Hepatocyte (in vitro differentiated cells): ENCODE data around the gene EXOC4. TPM values are rescaled to one million over a fixed set of nuclear protein-coding genes. Genes with fewer than 3 reads are reported as not detected.
"Not testable (repeated sequence)": the region's sequence is repeated elsewhere in the genome, so short reads cannot be mapped to it uniquely, and the experiment has no call there.

Source experiments
- DNase-seq: peaks from one replicate; pipeline ENCODE4 v3.0.0-alpha.2; 2016; ENCODE audit warnings: low spot score
- H2AFZ ChIP-seq: fragments of 200-600 bp; sonication (generic); 2 replicates; pipeline ENCODE4 v1.6.0; 2016; ENCODE audit warnings: antibody characterized with exemption, mild to moderate bottlenecking
- H3K27ac ChIP-seq: fragments of 200-600 bp; sonication (generic); 2 replicates; pipeline ENCODE4 v1.5.1; 2016; ENCODE audit warnings: mild to moderate bottlenecking
- H3K27me3 ChIP-seq: fragments of 200-600 bp; sonication (generic); 2 replicates; pipeline ENCODE4 v1.6.1; 2016
- H3K36me3 ChIP-seq: fragments of 200-600 bp; sonication (generic); replicated peaks from 2 replicates; pipeline ENCODE4 v1.5.1; 2016; ENCODE audit warnings: low read depth; ENCODE audit not compliant: insufficient read depth
- H3K4me1 ChIP-seq: fragments of 200-600 bp; sonication (generic); 2 replicates; pipeline ENCODE4 v1.5.1; 2016; ENCODE audit warnings: mild to moderate bottlenecking, moderate library complexity; ENCODE audit not compliant: insufficient read depth
- H3K4me2 ChIP-seq: fragments of 200-600 bp; sonication (generic); 2 replicates; pipeline ENCODE4 v1.6.0; 2016
- H3K4me3 ChIP-seq: fragments of 200-600 bp; sonication (generic); 2 replicates; pipeline ENCODE4 v1.5.1; 2016; ENCODE audit warnings: mild to moderate bottlenecking
- H3K79me2 ChIP-seq: fragments of 200-600 bp; sonication (generic); 2 replicates; pipeline ENCODE4 v1.6.0; 2017; ENCODE audit warnings: mild to moderate bottlenecking
- H3K9me2 ChIP-seq: fragments of 200-600 bp; sonication (generic); replicated peaks from 2 replicates; pipeline ENCODE4 v1.6.0; 2017; ENCODE audit warnings: mild to moderate bottlenecking; ENCODE audit not compliant: insufficient read depth
- H3K9me3 ChIP-seq: fragments of 200-600 bp; sonication (generic); 2 replicates; pipeline ENCODE4 v1.5.1; 2016; ENCODE audit warnings: low read depth, mild to moderate bottlenecking
- H4K20me1 ChIP-seq: fragments of 200-600 bp; sonication (generic); 2 replicates; pipeline ENCODE4 v1.6.0; 2016; ENCODE audit warnings: mild to moderate bottlenecking; ENCODE audit not compliant: insufficient read depth, poor library complexity, severe bottlenecking
- EZH2 ChIP-seq: fragments of 200-600 bp; sonication (generic); IDR thresholded peaks from 2 replicates; pipeline ENCODE4 v1.6.1; 2016; ENCODE audit warnings: antibody characterized with exemption, mild to moderate bottlenecking, borderline replicate concordance
- EZH2phosphoT487 ChIP-seq: fragments of 200-600 bp; sonication (generic); IDR thresholded peaks from one replicate; pipeline ENCODE4 v1.6.1; 2018; ENCODE audit warnings: antibody characterized with exemption, mild to moderate bottlenecking, low read depth, moderate library complexity; ENCODE audit not compliant: unreplicated experiment, severe bottlenecking
- WGBS: methylation state at CpG from one replicate; pipeline ENCODE4 v1.1.6; 2016; ENCODE audit warnings: low lambda C conversion rate; ENCODE audit errors: missing lambda C conversion rate; 5-methylcytosine and 5-hydroxymethylcytosine counted together
- polyA plus RNA-seq: library from polyadenylated mRNA; unstranded; fragments of >200 nt; fragmentation: Nextera tagmentation; extraction: Ambion mirVana; gene quantifications from 2 replicates; pipeline ENCODE4 v1.2.1, GENCODE V29; 2016
- total RNA-seq: library from RNA; depleted of rRNA; stranded (reverse); fragments of >200 nt; gene quantifications from 2 replicates; pipeline ENCODE4 v1.2.3, GENCODE V29; 2014
- TF ChIP-seq, protein P1 (sequence below): fragments of 200-600 bp; sonication (generic); IDR thresholded peaks from 2 replicates; pipeline ENCODE4 v1.5.1; 2016; ENCODE audit warnings: antibody characterized with exemption, mild to moderate bottlenecking; ENCODE audit not compliant: poor library complexity

The EXOC4 gene
- total and polyA plus RNA-seq, 2 experiments from 2014 or later: 34.8 to 56.1 TPM

DNA sequence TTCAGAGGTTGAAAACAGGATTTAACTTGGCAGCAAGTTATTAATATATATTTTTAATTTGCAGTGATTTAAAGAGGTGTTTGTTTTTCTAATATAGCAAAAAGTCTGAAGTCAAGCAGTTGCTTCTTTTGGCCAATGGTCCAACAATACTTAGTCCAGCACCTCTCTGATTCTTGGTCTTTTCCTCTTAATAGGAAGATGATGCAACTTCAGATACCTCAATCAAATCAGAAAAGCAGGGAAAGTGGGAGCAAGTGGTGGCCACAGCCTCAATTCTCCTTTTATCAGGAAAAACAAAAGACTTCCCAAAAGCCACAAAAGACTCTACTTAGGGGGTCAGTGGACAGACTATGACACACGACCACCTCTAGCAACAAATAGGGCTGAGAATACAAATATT lies 740.7 kb downstream of the EXOC4 start:
- Histone ChIP-seq H3K9me3 (no peaks in the 10 kb centered on the region), H3K27me3 (no peaks in the 10 kb centered on the region), H3K27ac (no peak overlapping the region), H3K4me3 (no peak overlapping the region), H3K9me2 (no peaks in the 10 kb centered on the region), H3K4me2 (no peak overlapping the region), H3K79me2 (no peaks in the 10 kb centered on the region), H3K36me3 (no peaks in the 10 kb centered on the region), H2AFZ (no peak overlapping the region), H4K20me1 (no peaks in the 10 kb centered on the region), H3K4me1 (no peaks in the 10 kb centered on the region)
- DNase-seq: no peak
- WGBS: 85% methylated on average over 1 of the region's 1 CpG
- TF ChIP-seq EZH2phosphoT487: no peak
- TF ChIP-seq EZH2: no peak
- TF ChIP-seq, protein P1, sequence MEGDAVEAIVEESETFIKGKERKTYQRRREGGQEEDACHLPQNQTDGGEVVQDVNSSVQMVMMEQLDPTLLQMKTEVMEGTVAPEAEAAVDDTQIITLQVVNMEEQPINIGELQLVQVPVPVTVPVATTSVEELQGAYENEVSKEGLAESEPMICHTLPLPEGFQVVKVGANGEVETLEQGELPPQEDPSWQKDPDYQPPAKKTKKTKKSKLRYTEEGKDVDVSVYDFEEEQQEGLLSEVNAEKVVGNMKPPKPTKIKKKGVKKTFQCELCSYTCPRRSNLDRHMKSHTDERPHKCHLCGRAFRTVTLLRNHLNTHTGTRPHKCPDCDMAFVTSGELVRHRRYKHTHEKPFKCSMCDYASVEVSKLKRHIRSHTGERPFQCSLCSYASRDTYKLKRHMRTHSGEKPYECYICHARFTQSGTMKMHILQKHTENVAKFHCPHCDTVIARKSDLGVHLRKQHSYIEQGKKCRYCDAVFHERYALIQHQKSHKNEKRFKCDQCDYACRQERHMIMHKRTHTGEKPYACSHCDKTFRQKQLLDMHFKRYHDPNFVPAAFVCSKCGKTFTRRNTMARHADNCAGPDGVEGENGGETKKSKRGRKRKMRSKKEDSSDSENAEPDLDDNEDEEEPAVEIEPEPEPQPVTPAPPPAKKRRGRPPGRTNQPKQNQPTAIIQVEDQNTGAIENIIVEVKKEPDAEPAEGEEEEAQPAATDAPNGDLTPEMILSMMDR: no peak

DNA sequence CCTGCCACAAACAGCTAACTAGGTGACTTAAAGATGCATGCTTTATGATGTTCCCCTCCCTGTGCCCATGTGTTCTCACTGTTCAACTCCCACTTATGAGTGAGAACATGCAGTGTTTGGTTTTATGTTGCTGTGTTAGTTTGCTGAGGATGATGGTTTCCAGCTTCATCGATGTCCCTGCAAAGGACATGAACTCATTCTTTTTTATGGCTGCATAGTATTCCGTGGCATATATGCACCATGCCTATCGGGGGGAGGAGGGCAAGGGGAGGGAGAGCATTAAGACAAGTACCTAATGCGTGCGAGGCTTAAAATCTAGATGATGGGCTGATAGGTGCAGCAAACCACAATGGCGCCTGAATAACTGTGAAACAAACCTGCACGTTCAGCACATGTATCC lies 741.2 kb downstream of the EXOC4 start:
- not testable (repeated sequence) for H3K9me2 ChIP-seq, H3K36me3 ChIP-seq, H3K27me3 ChIP-seq, DNase-seq, H3K4me2 ChIP-seq, H4K20me1 ChIP-seq, H3K4me3 ChIP-seq, H3K4me1 ChIP-seq, H3K9me3 ChIP-seq, H3K79me2 ChIP-seq, H2AFZ ChIP-seq, H3K27ac ChIP-seq
- WGBS: 95% methylated on average over 7 of the region's 7 CpGs

DNA sequence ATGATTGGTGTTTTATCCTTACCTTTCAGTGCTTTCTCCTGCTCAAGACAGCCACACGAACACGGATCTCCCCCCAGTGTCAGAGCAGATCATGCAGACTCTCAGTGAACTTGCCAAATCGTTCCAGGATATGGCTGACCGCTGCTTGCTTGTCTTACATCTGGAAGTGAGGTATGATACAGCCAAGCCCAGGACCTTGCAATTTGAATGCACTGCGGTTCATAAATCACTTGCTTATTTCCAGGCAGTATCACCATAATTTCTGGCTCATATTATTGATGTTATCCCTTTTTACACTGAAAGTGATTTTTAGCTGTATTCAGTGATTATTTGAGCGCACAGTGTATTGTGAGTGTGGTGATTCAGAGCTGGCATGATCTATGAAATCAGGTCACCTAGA lies 744.6 kb downstream of the EXOC4 start:
- no peaks in the 10 kb centered on the region for H3K9me3 ChIP-seq
- no peak for DNase-seq
- H3K4me3 ChIP-seq: no peak overlapping the region
- no peaks in the 10 kb centered on the region for H3K4me1 ChIP-seq
- H4K20me1 ChIP-seq: no peaks in the 10 kb centered on the region
- H2AFZ ChIP-seq: no peak overlapping the region
- no peak overlapping the region for H3K4me2 ChIP-seq
- TF ChIP-seq, protein P1: no peak
- TF ChIP-seq EZH2phosphoT487 (no peak), EZH2 (no peak)
- 97% methylated on average over 6 of the region's 6 CpGs for WGBS
- no peaks in the 10 kb centered on the region for H3K36me3 ChIP-seq
- no peaks in the 10 kb centered on the region for H3K27me3 ChIP-seq
- no peaks in the 10 kb centered on the region for H3K9me2 ChIP-seq
- no peak overlapping the region for H3K27ac ChIP-seq
- no peaks in the 10 kb centered on the region for H3K79me2 ChIP-seq

DNA sequence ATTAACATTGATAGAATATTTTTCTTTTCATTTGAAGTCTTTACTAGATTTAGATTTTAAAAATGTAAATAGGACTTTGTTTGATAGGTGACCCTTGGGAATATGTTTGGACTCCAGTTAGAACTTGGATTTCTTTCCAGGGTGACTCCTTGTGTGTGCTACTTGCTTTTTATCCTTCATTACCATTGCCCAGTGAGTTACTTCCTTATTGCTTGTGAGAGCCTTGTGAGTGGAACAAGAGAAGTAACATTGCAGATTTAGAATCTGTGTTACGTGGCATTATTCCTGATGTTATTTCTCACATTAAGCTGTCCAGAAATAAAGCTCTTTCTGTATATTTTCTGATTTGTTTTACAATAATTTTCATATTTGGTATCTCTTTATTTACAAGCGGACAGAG lies 746.3 kb downstream of the EXOC4 start:
- Histone ChIP-seq H3K79me2 (no peaks in the 10 kb centered on the region), H3K4me1 (no peaks in the 10 kb centered on the region), H3K27me3 (no peaks in the 10 kb centered on the region), H3K36me3 (no peaks in the 10 kb centered on the region), H2AFZ (no peak overlapping the region), H3K4me3 (no peak overlapping the region), H4K20me1 (no peaks in the 10 kb centered on the region), H3K27ac (no peak overlapping the region), H3K9me3 (no peaks in the 10 kb centered on the region), H3K9me2 (no peaks in the 10 kb centered on the region), H3K4me2 (no peak overlapping the region)
- no peak for DNase-seq
- WGBS: 97% methylated on average over 2 of the region's 2 CpGs
- TF ChIP-seq EZH2: no peak
- TF ChIP-seq, protein P1: no peak
- no peak for TF ChIP-seq EZH2phosphoT487
